Spleen (tissue), 11 donors: Measurements from ENCODE around the gene RHOJ. TPM values are rescaled to one million over a fixed set of nuclear protein-coding genes. Genes with fewer than 3 reads are reported as not detected.

Experiments
- DNase-seq: peaks from one replicate; pipeline ENCODE4 v3.0.0-alpha.2; 2020
- H3K27ac ChIP-seq, 8 donors: fragments of 200-600 bp; sonication (generic) in 7 of 8; 1 replicate in 4 of 8; 2 replicates in 4 of 8; pipeline versions ENCODE4 v1.5.0 to v1.8.0; 2016 to 2021; ENCODE audit warnings: inconsistent platforms in 4 of 8, mild to moderate bottlenecking in 4 of 8, moderate library complexity in 1 of 8
- H3K27me3 ChIP-seq, 7 donors: fragments of 200-600 bp; sonication (generic) in 6 of 7; replicated peaks in 1 of 7; 1 replicate in 4 of 7; 2 replicates in 3 of 7; pipeline versions ENCODE4 v1.5.0 to v1.8.0; 2016 to 2021; ENCODE audit warnings: inconsistent platforms in 3 of 7, mild to moderate bottlenecking in 1 of 7
- H3K36me3 ChIP-seq, 6 donors: fragments of 200-600 bp; sonication (generic) in 5 of 6; 1 replicate in 4 of 6; 2 replicates in 2 of 6; pipeline versions ENCODE4 v1.5.0 to v1.8.0; 2016 to 2021; ENCODE audit warnings: inconsistent platforms in 2 of 6
- H3K4me1 ChIP-seq, 6 donors: fragments of 200-600 bp; sonication (generic) in 5 of 6; 1 replicate in 3 of 6; 2 replicates in 3 of 6; pipeline versions ENCODE4 v1.5.0 to v1.8.0; 2016 to 2021; ENCODE audit warnings: inconsistent platforms in 3 of 6
- H3K4me3 ChIP-seq, 8 donors: fragments of 200-600 bp; sonication (generic) in 7 of 8; 1 replicate in 4 of 8; 2 replicates in 4 of 8; pipeline versions ENCODE4 v1.5.0 to v1.8.0; 2016 to 2021; ENCODE audit warnings: inconsistent platforms in 4 of 8, mild to moderate bottlenecking in 4 of 8, moderate library complexity in 2 of 8
- H3K9me3 ChIP-seq, 8 donors: fragments of 200-600 bp; sonication (generic) in 7 of 8; 1 replicate in 4 of 8; 2 replicates in 4 of 8; pipeline versions ENCODE4 v1.5.0 to v1.8.0; 2016 to 2021; ENCODE audit warnings: inconsistent platforms in 4 of 8
- POLR2A ChIP-seq, 3 donors: fragments of 450-650 bp; IDR thresholded peaks; one replicate each; pipeline ENCODE4 v1.5.1; 2017; ENCODE audit warnings: antibody characterized with exemption in 3 of 3, mild to moderate bottlenecking in 1 of 3
- POLR2AphosphoS5 ChIP-seq, 3 donors: sonication (generic); formaldehyde crosslinking; IDR thresholded peaks; one replicate each; pipeline ENCODE4 v1.5.1; 2017; ENCODE audit warnings: antibody characterized with exemption in 3 of 3
- WGBS, 5 donors: extraction: QIAGEN DNeasy Blood & Tissue Kit in 3 of 5; methylation state at CpG; one replicate each; pipeline versions ENCODE4 v1.1.5 to v1.1.7; 2013 to 2018; 5-methylcytosine and 5-hydroxymethylcytosine counted together
- intact Hi-C: fragments of 100-400 bp; cut with DNase I; formaldehyde crosslinking; loops from one replicate; pipeline ENCODE4 v1.15.0; 2023; ENCODE audit warnings: low total_unique reads
- polyA plus RNA-seq, 3 donors: library from polyadenylated mRNA; stranded (reverse); fragments of 200-250 nt; gene quantifications; one replicate each; pipeline ENCODE4 v1.2.1, GENCODE V29; 2013
- total RNA-seq, 7 donors: library from RNA; depleted of rRNA in 3 of 7; stranded (reverse); fragments of >200 nt in 3 of 7; fragmentation: NEBNext Ultra II Directional in 4 of 7; extraction: Animal tissue kit (Norgen Biotek cat#: 25700) in 4 of 7; gene quantifications; one replicate each; pipeline versions ENCODE4 v1.1.0 to v1.2.1, GENCODE V29; 2016 to 2021
- TF ChIP-seq, protein P1 (sequence below), 11 experiments: fragments of 200-600 bp in 7 of 11; fragments of 450-650 bp in 4 of 11; sonication (generic) in 4 of 11; IDR thresholded peaks in 8 of 11; conservative IDR thresholded peaks in 3 of 11; 1 replicate in 7 of 11; 2 replicates in 4 of 11; pipeline versions ENCODE4 v1.4.0 to v1.8.0; 2016 to 2021; ENCODE audit warnings: antibody characterized with exemption in 11 of 11, inconsistent platforms in 4 of 11, mild to moderate bottlenecking in 1 of 11
- donor health status: healthy with polysubstance abuse.
- donor health status: DM: no; HTN: no; CAD: no; lungs with moderate emphysema.
- donor health status: DM: no; HTN: no; CAD: no.
- donor health status: Bipolar disorder and iron deficiency.
- donor health status: healthy.
- donor health status: DM: no; HTN: no; CAD: no.
- donor health status: DM: yes; HTN: yes; CAD: no.

RHOJ gene
- total and polyA plus RNA-seq, 10 donors, result 5.5 to 26.3 (median 14.9) TPM

DNA sequence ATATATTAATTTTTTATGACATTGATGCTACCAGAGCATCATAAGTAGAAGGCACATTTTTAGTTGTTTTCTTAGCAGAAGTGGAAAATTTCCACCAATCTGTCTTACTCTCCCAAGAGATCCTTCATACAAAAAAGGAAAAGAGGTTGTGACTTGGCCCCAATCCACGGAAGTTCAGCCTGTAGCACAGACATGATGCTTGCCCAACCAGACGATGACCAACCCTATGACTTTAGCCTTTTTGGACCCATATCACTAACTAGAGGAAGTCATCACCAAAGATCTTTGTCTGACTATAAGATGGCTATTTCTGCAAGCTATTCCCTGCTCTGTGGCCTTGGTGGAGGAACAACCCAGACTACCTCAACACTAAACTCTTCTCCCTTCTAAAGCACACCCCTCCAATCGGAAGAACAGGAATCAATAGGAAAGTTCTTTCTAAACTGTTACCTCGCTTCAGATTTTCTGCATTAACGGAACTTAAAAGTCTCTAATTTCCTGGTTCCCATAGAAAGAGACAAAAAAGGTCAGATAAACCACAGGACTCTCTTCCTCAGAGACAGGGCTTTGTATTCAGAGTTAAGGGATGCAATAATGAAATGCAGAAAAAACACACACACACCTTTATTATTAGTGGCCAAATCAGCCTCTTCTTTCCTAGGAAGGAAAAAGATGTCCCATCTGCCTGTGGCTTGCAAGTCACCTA lies 4.1 kb upstream of the RHOJ start:
- Histone ChIP-seq H3K27me3 (peaks cover 0 to 18% (median 0%) of the 10 kb centered on the region in 7 donors), H3K4me3 (no peak overlapping the region), H3K9me3 (peaks cover 0 to 4% (median under 1%) of the 10 kb centered on the region in 8 donors), H3K4me1 (peaks cover 0 to 8% (median 6%) of the 10 kb centered on the region in 6 donors), H3K27ac (no peak overlapping the region), H3K36me3 (no peaks in the 10 kb centered on the region)
- intact Hi-C loops, result no loop called here
- no peak for DNase-seq
- TF ChIP-seq POLR2A (IDR thresholded peaks at IDR 0.05), result no peak
- 72 to 82% (median 78%) methylated on average over 5 of the region's 5 CpGs for WGBS, 5 donors

DNA sequence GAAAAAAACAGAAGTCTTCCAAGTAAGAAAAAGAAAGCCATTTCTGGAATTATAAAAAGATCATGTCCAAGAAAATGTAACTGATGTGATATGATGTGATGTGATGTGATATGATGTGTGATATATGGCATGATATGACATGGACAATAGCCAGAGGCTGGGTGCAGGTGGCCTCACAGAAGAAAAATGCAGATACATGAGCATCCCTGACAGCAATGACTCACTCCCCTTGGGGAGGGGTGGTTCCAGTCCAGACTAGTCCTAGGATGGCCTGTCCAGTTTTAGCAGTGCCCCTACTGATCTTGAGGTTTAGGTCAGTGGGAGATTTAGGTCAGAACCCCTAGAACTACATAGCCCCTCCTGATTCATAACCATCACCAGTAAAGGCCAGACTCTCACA lies 3.5 kb upstream of the RHOJ start:
- peaks cover 0 to 8% (median 6%) of the 10 kb centered on the region in 6 donors for H3K4me1 ChIP-seq
- intact Hi-C loops, result no loop called here
- H3K27me3 ChIP-seq, result peaks cover 0 to 22% (median 0%) of the 10 kb centered on the region in 7 donors
- TF ChIP-seq POLR2AphosphoS5 (IDR thresholded peaks at IDR 0.05) (no peak), POLR2A (IDR thresholded peaks at IDR 0.05) (no peak)
- TF ChIP-seq, protein P1, sequence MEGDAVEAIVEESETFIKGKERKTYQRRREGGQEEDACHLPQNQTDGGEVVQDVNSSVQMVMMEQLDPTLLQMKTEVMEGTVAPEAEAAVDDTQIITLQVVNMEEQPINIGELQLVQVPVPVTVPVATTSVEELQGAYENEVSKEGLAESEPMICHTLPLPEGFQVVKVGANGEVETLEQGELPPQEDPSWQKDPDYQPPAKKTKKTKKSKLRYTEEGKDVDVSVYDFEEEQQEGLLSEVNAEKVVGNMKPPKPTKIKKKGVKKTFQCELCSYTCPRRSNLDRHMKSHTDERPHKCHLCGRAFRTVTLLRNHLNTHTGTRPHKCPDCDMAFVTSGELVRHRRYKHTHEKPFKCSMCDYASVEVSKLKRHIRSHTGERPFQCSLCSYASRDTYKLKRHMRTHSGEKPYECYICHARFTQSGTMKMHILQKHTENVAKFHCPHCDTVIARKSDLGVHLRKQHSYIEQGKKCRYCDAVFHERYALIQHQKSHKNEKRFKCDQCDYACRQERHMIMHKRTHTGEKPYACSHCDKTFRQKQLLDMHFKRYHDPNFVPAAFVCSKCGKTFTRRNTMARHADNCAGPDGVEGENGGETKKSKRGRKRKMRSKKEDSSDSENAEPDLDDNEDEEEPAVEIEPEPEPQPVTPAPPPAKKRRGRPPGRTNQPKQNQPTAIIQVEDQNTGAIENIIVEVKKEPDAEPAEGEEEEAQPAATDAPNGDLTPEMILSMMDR (IDR thresholded peaks at IDR 0.05 in 8 of 11, conservative IDR thresholded peaks at IDR 0.05 in 3 of 11), result no peak
- DNase-seq, result no peak
- H3K27ac ChIP-seq, result no peak overlapping the region
- H3K4me3 ChIP-seq, result no peak overlapping the region
- H3K36me3 ChIP-seq, result no peaks in the 10 kb centered on the region
- no peaks in the 10 kb centered on the region for H3K9me3 ChIP-seq

DNA sequence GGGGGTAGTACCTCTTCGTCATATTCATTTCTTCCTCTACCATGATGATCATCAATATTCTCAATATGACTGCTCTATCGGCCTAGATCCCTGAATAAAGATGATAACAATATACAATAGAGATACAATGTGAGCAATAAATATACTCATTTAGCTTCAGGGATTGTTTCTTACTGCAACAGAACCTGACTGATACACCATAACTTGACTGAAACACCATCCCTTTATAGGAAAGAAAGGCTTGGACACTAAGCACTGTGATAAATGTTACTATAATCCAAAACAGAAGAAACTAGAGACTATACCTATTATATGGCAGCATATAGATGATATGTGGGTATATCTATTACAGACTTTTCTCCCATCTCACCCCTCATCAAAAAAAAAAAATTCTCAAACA lies 1.2 kb upstream of the RHOJ start:
- 79 to 97% (median 91%) methylated on average over 2 of the region's 2 CpGs for WGBS, 5 donors
- no peak for DNase-seq
- Histone ChIP-seq H3K9me3 (no peaks in the 10 kb centered on the region), H3K36me3 (no peaks in the 10 kb centered on the region), H3K27me3 (peaks cover 0 to 22% (median 0%) of the 10 kb centered on the region in 7 donors), H3K4me3 (no peak overlapping the region), H3K4me1 (peaks cover 0 to 21% (median 6%) of the 10 kb centered on the region in 6 donors), H3K27ac (no peak overlapping the region)
- intact Hi-C loops, result no loop called here
- TF ChIP-seq, protein P1 (IDR thresholded peaks at IDR 0.05 in 8 of 11, conservative IDR thresholded peaks at IDR 0.05 in 3 of 11), result no peak
- TF ChIP-seq POLR2AphosphoS5 (IDR thresholded peaks at IDR 0.05) (no peak), POLR2A (IDR thresholded peaks at IDR 0.05) (no peak)

DNA sequence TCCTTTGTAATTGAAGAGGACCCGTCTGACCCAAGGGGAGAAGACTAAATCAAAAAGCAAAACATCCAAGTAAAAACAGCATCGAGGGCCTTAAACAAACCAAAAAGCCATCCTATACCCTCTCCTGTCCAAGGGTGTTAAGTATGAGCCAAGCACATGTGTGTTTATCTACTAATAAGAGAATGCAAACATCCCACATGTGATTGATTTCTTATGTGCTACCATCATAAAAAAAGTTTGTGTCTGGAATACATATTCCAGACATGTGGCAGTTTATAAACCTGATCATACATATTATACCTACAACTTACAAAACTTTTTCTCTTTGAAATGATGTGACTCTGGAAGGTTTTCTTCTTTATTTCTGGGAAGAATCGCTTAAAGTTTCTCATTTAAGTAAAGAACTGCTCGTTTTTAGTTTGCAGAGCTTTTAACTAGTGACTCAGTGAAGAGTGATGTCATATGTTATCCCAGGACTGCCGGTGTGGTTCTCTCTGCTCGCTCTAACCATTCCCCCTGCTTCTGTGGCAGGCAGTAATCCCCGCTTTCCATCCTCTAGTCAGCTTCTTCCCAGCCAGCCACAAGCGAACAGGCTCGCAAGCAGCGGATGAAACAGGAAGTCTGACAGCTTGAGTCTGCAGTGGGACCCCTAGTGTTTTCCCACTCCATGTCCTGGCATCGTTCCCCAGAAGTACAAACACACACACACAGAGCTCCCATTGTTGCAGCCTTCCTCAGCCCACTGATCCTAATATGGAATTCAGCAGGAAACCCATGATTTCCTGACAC lies 431 bp upstream of the RHOJ start:
- Histone ChIP-seq H3K4me3 (peak overlapping the region in 7 of 8 donors; percentile 28 to 69 (median 43)), H3K27ac (peak overlapping the region; percentile 74 to 92 (median 84))
- DNase-seq, result peak; percentile 74

More for the DNA sequence above, 431 bp upstream of the RHOJ start:
- no peaks in the 10 kb centered on the region for H3K36me3 ChIP-seq
- peaks cover 0 to 22% (median 0%) of the 10 kb centered on the region in 7 donors for H3K27me3 ChIP-seq
- peaks cover 0 to 21% (median 6%) of the 10 kb centered on the region in 6 donors for H3K4me1 ChIP-seq
- 11 to 19% (median 16%) methylated on average over 11 of the region's 11 CpGs for WGBS, 5 donors
- H3K9me3 ChIP-seq, result no peaks in the 10 kb centered on the region
- peak in 2 of 3 donors; percentile 69 to 71 for TF ChIP-seq POLR2AphosphoS5 (IDR thresholded peaks at IDR 0.05)
- TF ChIP-seq, protein P1 (IDR thresholded peaks at IDR 0.05 in 8 of 11, conservative IDR thresholded peaks at IDR 0.05 in 3 of 11), result no peak
- no peak for TF ChIP-seq POLR2A (IDR thresholded peaks at IDR 0.05)
- intact Hi-C loops, result no loop called here
